Fibroblast of pulmonary artery (primary cell): ENCODE results near the gene GPT2.

Source experiments
- DNase-seq: peaks from one replicate; pipeline ENCODE4 v3.0.0-alpha.2; 2010; ENCODE audit warnings: low read depth
- H3K4me3 ChIP-seq: replicated peaks from 2 replicates; pipeline ENCODE4 v1.5.1; 2011; ENCODE audit warnings: low read depth, mild to moderate bottlenecking, control low read depth, low read length, moderate library complexity
- TF ChIP-seq, protein P1 (sequence below): IDR thresholded peaks from 2 replicates; pipeline ENCODE4 v1.5.1; 2011; ENCODE audit warnings: mild to moderate bottlenecking, control low read depth, low read length, inconsistent platforms; ENCODE audit errors: missing control alignments

GPT2 gene

DNA sequence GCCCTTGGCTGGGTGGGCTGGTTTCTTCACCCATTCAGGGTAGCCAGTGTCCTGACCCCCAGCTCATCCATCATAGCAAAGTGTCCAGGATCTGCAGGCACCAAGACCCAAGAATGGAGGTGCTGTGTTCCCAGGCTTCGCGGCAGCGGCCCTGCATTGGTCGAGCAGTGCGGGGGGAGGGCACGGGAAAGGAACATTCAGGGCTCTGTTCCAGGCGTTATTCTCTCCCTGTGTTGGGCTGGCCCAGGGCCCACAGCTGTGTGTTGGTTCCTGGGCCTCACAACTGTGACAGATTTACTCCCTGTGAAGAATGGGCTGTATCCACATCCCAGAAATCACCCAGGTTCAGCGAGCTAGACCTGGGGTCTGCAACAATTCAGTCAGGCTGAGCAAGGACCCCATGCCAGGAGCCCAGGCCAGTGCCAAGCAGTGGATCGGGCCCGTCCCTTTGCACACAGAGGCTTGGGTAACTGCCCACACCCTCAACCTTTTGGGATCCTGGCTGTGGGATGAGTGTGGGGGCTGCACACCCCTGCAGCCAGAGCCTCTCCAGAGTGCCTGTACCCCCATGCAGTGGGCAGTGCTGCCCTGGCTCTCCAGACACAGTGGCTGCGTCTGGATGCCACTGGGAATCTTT, 10.0 kb downstream of the GPT2 start:
- TF ChIP-seq, protein P1, sequence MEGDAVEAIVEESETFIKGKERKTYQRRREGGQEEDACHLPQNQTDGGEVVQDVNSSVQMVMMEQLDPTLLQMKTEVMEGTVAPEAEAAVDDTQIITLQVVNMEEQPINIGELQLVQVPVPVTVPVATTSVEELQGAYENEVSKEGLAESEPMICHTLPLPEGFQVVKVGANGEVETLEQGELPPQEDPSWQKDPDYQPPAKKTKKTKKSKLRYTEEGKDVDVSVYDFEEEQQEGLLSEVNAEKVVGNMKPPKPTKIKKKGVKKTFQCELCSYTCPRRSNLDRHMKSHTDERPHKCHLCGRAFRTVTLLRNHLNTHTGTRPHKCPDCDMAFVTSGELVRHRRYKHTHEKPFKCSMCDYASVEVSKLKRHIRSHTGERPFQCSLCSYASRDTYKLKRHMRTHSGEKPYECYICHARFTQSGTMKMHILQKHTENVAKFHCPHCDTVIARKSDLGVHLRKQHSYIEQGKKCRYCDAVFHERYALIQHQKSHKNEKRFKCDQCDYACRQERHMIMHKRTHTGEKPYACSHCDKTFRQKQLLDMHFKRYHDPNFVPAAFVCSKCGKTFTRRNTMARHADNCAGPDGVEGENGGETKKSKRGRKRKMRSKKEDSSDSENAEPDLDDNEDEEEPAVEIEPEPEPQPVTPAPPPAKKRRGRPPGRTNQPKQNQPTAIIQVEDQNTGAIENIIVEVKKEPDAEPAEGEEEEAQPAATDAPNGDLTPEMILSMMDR = no peak
- peak; percentile 63 for DNase-seq

DNA sequence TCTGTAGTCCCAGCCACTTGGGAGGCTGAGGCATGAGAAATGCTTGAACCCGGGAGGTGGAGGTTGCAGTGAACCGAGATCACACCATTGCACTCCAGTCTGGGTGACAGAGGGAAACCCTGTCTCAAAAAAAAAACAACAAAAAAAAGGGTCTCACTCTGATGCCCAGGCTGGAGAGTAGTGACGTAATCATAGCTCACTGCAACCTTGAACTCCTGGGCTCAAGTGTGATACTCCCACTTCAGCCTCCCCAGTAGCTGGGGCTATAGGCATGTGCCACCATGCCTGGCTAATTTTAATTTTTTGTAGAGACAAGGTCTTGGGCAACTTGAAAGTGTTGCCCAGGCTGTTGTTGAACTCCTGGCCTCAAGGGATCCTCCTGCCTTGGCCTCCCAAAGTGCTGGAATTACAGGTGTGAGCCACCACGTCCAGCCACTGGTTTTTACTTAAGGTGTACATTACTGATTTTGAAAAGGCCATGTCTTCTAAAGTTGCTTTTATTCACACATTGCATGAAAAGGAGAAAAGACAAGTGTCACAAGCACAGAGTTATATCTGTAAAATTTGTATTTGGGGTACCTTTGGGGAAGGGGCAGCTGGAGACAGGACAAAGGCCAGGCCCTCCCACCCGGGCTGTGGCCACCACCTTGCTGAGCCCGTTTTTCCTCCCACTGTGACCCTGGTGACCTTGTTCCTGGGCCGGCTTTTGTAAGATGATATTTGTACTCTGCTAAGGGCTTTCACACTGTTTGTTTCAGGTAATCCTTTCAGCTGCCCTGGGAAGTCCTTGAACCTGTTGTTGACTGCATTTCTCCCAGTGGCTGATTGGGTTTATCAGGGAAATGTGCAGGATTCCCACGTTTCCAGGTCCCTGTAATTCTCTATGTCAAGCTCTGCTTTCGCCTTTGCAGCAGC, 11.5 kb downstream of the GPT2 start:
- no peak overlapping the region for H3K4me3 ChIP-seq
- DNase-seq = no peak
- TF ChIP-seq, protein P1 = no peak

More for the DNA sequence above, 10.0 kb downstream of the GPT2 start:
- H3K4me3 ChIP-seq = no peak overlapping the region

DNA sequence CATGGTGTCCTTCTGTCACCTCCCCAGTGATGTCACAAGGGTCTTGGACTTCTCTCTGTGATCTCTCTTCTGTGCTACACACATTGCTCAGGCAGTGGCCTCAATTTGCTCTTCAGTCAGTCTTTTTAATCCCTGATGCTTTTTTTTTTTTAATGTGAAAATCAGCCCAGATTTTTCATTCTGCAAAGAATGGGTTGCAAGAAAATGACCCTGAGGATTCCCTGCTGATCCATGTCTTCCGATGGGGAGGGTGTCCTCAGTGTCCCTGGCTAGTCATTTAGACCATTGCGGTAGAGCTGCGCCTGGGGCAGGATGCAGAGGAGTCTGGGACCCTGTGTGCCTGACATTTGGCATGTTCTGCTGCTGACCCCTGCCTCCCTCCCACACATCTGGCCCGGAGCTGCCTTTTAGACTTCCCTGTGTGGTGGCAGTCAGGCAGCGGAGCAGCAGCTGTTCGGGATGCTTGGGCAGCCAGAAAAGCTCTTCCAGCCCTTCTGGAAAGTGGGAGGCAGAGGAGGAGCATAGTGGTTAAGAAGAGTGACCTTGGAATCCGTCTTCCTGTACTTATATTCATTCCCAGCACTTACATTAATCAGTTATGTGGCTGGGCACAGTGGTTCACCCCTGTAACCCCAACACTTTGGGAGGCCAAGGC, 12.3 kb downstream of the GPT2 start:
- TF ChIP-seq, protein P1 = no peak
- peak; percentile 56 for DNase-seq
- no peak overlapping the region for H3K4me3 ChIP-seq

DNA sequence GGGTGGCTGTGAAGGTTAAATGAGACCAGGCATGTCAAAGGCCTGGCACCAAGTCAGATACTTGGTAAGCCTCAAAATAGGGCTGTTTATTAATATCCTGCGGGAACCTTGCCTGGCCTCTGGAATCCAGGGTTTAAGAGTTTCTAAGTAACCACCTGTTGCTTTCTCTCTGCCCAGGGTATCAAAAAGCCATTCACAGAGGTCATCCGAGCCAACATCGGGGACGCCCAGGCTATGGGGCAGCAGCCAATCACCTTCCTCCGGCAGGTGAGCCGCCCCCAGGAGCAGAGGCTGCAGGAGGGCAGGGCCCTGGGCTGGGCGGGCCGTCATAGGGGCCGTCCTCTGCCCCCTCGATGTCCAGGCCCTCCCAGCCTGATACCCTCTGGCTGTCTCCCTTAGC, 13.3 kb downstream of the GPT2 start:
- no peak for DNase-seq
- TF ChIP-seq, protein P1 = no peak
- no peak overlapping the region for H3K4me3 ChIP-seq

DNA sequence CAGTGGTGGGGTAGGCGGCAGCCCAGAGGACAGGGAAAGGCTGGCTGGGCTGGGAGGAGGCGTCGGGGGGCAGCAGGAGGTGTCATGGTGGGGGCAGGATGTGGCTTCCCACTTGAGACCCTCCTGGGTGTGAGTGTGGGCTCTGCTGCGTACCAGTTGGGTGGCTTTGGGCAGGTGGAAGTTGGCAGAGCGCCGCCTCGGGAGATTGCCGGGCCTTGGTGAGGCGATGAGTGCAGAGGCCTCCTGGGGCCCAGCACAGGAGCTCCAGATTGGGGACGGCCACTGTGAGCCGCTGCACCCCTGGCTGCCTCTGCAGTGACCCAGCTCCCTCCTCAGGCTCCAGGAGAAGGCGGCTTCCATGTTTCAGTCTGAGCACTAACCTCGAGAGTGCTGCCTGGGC, 13.8 kb downstream of the GPT2 start:
- no peak for DNase-seq
- TF ChIP-seq, protein P1 = no peak
- H3K4me3 ChIP-seq = no peak overlapping the region

DNA sequence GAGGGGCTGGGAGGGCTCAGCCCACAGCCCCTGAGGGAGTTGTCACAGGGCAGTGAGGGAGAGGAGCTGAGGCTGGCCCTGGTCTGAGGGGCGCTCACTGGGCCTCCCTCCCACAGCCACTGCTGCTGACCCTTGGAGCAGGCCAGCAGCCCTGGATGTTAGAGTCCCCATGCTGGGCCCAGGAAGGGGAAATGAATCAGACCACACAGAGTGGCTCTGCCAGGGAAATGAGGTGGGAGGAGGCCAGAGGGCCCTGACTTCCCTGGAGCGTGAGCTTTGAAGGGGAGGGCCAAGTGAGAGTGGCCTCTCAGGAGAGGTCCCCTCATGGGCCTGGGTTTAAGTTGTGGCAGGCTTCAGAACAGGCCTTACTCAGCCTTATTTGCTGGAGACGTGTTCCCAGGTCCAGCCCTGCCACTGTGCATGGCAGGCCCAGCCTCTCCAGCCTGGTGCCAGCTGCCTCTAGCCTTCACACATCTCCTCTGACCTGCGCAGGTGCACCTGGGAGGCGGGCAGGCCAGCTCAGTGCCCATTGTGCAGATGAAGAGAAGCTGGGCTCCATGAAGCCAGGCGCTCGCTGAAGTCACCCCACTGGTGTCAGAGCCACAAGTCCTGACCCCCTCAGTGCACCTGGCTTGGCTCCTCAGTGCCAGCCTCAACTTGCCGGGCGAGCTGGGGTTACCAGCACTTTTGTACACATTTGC, 15.4 kb downstream of the GPT2 start:
- DNase-seq = peak; percentile 55
- H3K4me3 ChIP-seq = no peak overlapping the region
- TF ChIP-seq, protein P1 = no peak
